Bronchial epithelial cell (primary cell): Measurements from ENCODE around the gene WDR20. TPM values are rescaled to one million over a fixed set of nuclear protein-coding genes. Genes with fewer than 3 reads are reported as not detected.
A peak's percentile ranks its signal among the peaks of the same experiment; 100 is the strongest.
"Not testable (repeated sequence)": the region's sequence is repeated elsewhere in the genome, so short reads cannot be mapped to it uniquely, and the experiment has no call there.

Experiments used
- DNase-seq: peaks from one replicate; pipeline ENCODE4 v3.0.0-alpha.2; 2010; ENCODE audit warnings: low read depth
- FAIRE-seq: peaks from 2 replicates; lab custom pipeline; 2011; peaks lifted over from hg19 to GRCh38; lab: Jason Lieb, UNC
- H3K27me3 ChIP-seq: 2 replicates; pipeline ENCODE4 v1.5.1; 2011; ENCODE audit warnings: low read length; ENCODE audit not compliant: control insufficient read depth, insufficient read depth
- H3K36me3 ChIP-seq: 2 replicates; pipeline ENCODE4 v1.5.1; 2011; ENCODE audit warnings: low read length; ENCODE audit not compliant: control insufficient read depth, insufficient read depth
- H3K4me3 ChIP-seq: 2 replicates; pipeline ENCODE4 v1.5.1; 2011; ENCODE audit warnings: mild to moderate bottlenecking, low read depth, low read length, control low read depth
- total RNA-seq: library from RNA; depleted of rRNA; stranded (reverse); fragments of >200 nt; gene quantifications from 2 replicates; pipeline ENCODE4 v1.2.1, GENCODE V29; 2014
- TF ChIP-seq, protein P1 (sequence below): IDR thresholded peaks from 2 replicates; pipeline ENCODE4 v1.5.1; 2011; ENCODE audit warnings: mild to moderate bottlenecking, moderate library complexity, low read length, control low read depth, inconsistent platforms; ENCODE audit not compliant: insufficient read depth, severe bottlenecking

WDR20 gene
- total RNA-seq, 1 donor from 2014 or later: 20.0 TPM

DNA sequence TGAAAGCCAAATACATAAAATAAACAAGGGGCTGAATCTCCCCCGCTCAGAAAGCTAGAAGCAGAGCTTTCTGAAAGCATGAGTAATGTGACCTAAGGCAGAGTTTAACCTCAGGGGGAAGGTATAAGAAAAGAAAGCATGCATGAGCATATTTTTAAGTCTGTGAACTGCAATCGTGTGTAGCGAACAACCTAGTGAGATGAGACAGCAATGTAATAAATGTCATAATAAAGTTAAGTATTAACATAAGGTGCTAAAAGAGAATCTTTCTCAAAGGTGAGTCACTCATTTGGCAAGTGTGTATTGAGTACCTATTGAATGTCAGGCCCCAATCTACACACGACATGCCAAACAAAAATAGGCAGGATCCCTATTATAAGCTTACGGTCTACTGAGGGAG lies 14.2 kb upstream of the WDR20 start:
- no peaks in the 10 kb centered on the region for H3K36me3 ChIP-seq
- TF ChIP-seq, protein P1, sequence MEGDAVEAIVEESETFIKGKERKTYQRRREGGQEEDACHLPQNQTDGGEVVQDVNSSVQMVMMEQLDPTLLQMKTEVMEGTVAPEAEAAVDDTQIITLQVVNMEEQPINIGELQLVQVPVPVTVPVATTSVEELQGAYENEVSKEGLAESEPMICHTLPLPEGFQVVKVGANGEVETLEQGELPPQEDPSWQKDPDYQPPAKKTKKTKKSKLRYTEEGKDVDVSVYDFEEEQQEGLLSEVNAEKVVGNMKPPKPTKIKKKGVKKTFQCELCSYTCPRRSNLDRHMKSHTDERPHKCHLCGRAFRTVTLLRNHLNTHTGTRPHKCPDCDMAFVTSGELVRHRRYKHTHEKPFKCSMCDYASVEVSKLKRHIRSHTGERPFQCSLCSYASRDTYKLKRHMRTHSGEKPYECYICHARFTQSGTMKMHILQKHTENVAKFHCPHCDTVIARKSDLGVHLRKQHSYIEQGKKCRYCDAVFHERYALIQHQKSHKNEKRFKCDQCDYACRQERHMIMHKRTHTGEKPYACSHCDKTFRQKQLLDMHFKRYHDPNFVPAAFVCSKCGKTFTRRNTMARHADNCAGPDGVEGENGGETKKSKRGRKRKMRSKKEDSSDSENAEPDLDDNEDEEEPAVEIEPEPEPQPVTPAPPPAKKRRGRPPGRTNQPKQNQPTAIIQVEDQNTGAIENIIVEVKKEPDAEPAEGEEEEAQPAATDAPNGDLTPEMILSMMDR: no peak
- H3K4me3 ChIP-seq: no peak overlapping the region
- no peak for FAIRE-seq
- no peaks in the 10 kb centered on the region for H3K27me3 ChIP-seq
- DNase-seq: peak; percentile 75

DNA sequence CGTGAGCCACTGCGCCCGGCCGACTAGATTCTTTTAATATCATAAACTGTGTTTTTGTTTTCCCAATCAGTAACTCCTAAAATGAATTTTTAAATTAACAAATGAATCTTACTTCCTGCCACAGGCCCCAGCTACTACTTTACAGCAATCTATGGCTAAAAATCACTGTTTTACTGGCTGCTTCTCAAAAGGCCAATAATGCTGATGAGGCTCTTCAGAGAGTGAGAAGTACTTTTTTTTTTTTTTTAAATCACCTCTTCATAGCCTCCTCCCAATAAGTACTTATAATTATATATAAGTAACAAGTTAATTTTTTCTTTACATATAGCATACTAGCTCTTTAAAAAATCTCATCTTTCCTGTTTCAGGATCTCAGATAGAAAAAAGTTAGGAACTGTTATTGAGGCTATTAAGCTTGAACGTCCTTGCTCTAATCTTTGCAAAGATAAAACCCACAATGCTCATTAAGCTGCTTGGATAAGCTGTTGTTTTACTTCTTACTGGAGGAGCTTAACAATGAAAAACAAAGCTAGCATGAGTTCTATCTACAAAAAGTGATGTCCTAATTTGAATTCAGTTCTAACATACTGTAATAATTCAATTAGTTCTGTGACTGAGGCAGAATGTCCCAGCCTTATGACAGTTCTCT lies 12.8 kb upstream of the WDR20 start:
- TF ChIP-seq, protein P1: no peak
- no peak for FAIRE-seq
- no peak for DNase-seq
- Histone ChIP-seq H3K36me3 (no peaks in the 10 kb centered on the region), H3K27me3 (no peaks in the 10 kb centered on the region), H3K4me3 (no peak overlapping the region)

DNA sequence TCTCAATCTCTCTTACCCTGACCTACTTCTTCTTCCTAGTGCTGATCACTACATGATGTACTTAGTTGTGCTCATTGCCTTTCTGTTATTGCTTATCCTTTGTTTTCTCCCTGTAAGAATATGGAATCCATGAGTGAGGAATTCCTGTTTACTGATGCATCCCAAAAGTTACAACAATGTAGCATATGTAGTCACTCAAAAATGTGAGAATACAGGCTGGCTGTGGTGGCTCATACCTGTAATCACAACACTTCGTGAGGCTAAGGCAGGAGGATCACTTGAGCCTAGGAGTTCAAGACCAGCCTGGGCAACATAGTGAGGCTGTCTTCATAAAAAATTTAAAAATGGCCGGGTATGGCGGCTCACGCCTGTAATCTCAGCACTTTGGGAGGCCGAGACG lies 8.0 kb upstream of the WDR20 start:
- no peak overlapping the region for H3K4me3 ChIP-seq
- no peak for DNase-seq
- TF ChIP-seq, protein P1: no peak
- H3K36me3 ChIP-seq: no peaks in the 10 kb centered on the region
- no peak for FAIRE-seq
- H3K27me3 ChIP-seq: no peaks in the 10 kb centered on the region

DNA sequence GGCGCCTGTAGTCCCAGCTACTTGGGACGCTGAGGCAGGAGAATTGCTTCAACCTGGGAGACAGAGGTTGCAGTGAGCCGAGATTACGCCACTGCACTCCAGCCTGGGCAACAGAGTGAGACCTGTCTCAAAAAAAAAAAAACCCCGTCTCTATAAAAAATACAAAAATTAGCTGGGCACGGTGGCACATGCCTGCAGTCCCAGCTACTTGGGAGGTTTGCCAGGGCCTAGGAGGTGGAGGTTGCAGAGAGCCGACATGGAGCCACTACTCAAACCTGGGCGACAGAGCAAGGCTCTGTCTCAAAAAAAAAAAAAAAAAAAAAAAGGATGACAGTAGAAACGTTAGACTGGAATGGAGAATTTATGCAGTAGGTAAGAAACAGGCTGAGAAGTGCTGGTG lies 5.7 kb upstream of the WDR20 start:
- DNase-seq, H3K4me3 ChIP-seq, H3K36me3 ChIP-seq, FAIRE-seq, H3K27me3 ChIP-seq: not testable (repeated sequence)

DNA sequence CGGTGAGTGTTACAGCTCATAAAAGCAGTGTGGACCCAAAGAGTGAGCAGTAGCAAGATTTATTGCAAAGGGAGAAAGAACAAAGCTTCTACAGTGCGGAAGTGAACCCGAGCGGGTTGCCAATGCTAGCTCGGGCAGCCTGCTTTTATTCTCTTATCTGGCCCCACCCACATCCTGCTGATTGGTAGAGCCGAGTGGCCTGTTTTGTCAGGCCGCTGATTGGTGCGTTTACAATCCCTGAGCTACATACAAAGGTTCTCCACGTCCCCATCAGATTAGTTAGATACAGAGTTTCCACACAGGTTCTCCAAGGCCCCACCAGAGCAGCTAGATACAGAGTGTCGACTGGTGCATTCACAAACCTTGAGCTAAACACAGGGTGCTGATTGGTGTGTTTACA lies 5.0 kb upstream of the WDR20 start:
- DNase-seq, H3K27me3 ChIP-seq, H3K36me3 ChIP-seq, H3K4me3 ChIP-seq, FAIRE-seq: not testable (repeated sequence)

DNA sequence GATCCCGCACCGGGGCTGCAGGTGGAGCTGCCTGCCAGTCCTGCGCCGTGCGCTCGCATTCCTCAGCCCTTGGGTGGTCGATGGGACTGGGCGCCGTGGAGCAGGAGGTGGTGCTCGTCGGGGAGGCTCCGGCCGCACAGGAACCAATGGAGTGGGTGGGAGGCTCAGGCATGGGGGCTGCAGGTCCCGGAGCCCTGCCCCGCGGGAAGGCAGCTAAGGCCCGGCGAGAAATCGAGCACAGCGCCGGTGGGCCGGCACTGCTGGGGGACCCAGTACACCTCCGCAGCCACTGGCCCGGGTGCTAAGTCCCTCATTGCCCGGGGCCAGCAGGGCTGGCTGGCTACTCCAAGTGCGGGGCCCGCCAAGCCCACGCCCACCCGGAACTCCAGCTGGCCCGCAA lies 4.2 kb upstream of the WDR20 start:
- FAIRE-seq, H3K27me3 ChIP-seq, H3K4me3 ChIP-seq: not testable (repeated sequence)

DNA sequence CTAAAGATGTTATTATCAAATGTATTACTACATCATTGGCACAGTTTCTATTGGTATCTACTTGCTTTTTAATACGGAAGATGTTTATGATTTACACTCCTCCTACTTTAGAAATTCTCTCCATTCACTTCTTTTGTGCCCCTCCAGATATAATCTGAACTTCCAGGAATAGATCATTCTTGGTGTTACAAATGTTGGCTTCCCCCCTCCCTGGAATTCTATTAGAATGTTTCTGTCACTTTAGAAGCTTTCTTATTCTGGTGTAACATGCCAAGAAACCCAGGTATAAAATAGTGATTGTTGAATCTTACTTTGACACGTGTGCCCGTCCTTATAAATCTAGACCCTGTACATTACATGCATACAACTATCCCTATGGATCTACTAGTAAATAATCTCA lies 1.2 kb upstream of the WDR20 start:
- DNase-seq (peak; percentile 2), FAIRE-seq (no peak)
- H3K4me3 ChIP-seq: peak overlapping the region; percentile 79
- TF ChIP-seq, protein P1: no peak
- H3K27me3 ChIP-seq: no peaks in the 10 kb centered on the region
- peaks cover 1% of the 10 kb centered on the region for H3K36me3 ChIP-seq

More for the DNA sequence above, 4.2 kb upstream of the WDR20 start:
- not testable (repeated sequence) for DNase-seq, H3K36me3 ChIP-seq
